IMR-90 (cell line): ENCODE results near the gene ADGRD2. TPM values are rescaled to one million over a fixed set of nuclear protein-coding genes. Genes with fewer than 3 reads are reported as not detected.

ENCODE experiments used
- ATAC-seq: fragments of 200-7000 bp; cut with Tn5 transposase; 2 replicates; pipeline ENCODE4 v1.9.1; 2020; ENCODE audit warnings: low read depth, mild to moderate bottlenecking, moderate library complexity
- BruUV-seq: library from RNA; stranded (reverse); fragments of 400-500 nt; replicated peaks from 2 replicates; lab custom pipeline; 2021; lab: Mats Ljungman, UMichigan
- CTCF ChIA-PET: fragments of 300-600 bp; formaldehyde crosslinking; extraction: SDS; loops from one replicate; lab custom pipeline; 2021; ENCODE audit warnings: antibody characterized with exemption; lab: Yijun Ruan, JAX
- POLR2A ChIA-PET: fragments of 300-600 bp; sonication (Branson Sonifier 250); formaldehyde crosslinking; loops from one replicate; lab custom pipeline; 2022; ENCODE audit warnings: antibody characterized with exemption; ENCODE audit not compliant: unreplicated experiment; lab: Charles Lee
- DNase-seq: peaks from one replicate; pipeline ENCODE4 v3.0.0; 2013
- H2AFZ ChIP-seq: replicated peaks from 2 replicates; pipeline ENCODE3; 2013; ENCODE audit warnings: low read length, mild to moderate bottlenecking; ENCODE audit not compliant: poor library complexity
- H2AK5ac ChIP-seq: 2 replicates; pipeline ENCODE4 v1.6.1; 2013; ENCODE audit warnings: low read depth, low read length, inconsistent platforms
- H2AK9ac ChIP-seq: replicated peaks from 2 replicates; pipeline ENCODE3; 2013; ENCODE audit warnings: mild to moderate bottlenecking, low read depth, low read length, moderate library complexity; ENCODE audit not compliant: poor library complexity
- H2BK120ac ChIP-seq: 2 replicates; pipeline ENCODE4 v1.6.1; 2013; ENCODE audit warnings: low read depth, low read length, inconsistent platforms
- H2BK15ac ChIP-seq: 3 replicates; pipeline ENCODE4 v1.6.1; 2013; ENCODE audit warnings: low read depth, low read length, inconsistent platforms
- H2BK20ac ChIP-seq: 2 replicates; pipeline ENCODE4 v1.6.1; 2013; ENCODE audit warnings: low read depth, mild to moderate bottlenecking, inconsistent platforms, low read length, moderate library complexity
- H2BK5ac ChIP-seq: 2 replicates; pipeline ENCODE4 v1.6.1; 2013; ENCODE audit warnings: mild to moderate bottlenecking, low read depth, low read length, inconsistent platforms; ENCODE audit not compliant: poor library complexity, severe bottlenecking
- H3K14ac ChIP-seq: replicated peaks from 2 replicates; pipeline ENCODE4 v1.6.1; 2013; ENCODE audit warnings: low read depth, low read length, inconsistent platforms
- H3K18ac ChIP-seq: 2 replicates; pipeline ENCODE4 v1.6.1; 2013; ENCODE audit warnings: low read depth, low read length, control low read depth
- H3K23ac ChIP-seq: 2 replicates; pipeline ENCODE4 v1.6.1; 2013; ENCODE audit warnings: low read depth, low read length, inconsistent platforms
- H3K27ac ChIP-seq: 2 replicates; pipeline ENCODE4 v1.5.1; 2013; ENCODE audit warnings: mild to moderate bottlenecking, control low read depth, low read length; ENCODE audit not compliant: insufficient read depth
- H3K27me3 ChIP-seq: 2 replicates; pipeline ENCODE4 v1.6.1; 2013; ENCODE audit warnings: low read length; ENCODE audit not compliant: control insufficient read depth, insufficient read depth
- H3K36me3 ChIP-seq: 2 replicates; pipeline ENCODE4 v1.6.1; 2013; ENCODE audit warnings: low read length, mixed read lengths; ENCODE audit not compliant: control insufficient read depth, insufficient read depth
- H3K4ac ChIP-seq: 2 replicates; pipeline ENCODE4 v1.6.1; 2013; ENCODE audit warnings: low read depth, low read length, inconsistent platforms
- H3K4me1 ChIP-seq: 2 replicates; pipeline ENCODE4 v1.6.1; 2013; ENCODE audit warnings: low read length, mixed read lengths; ENCODE audit not compliant: control insufficient read depth, insufficient read depth
- H3K4me2 ChIP-seq: 2 replicates; pipeline ENCODE4 v1.6.1; 2013; ENCODE audit warnings: low read depth, mild to moderate bottlenecking, control low read depth, low read length, moderate library complexity
- H3K4me3 ChIP-seq: 2 replicates; pipeline ENCODE4 v1.5.1; 2013; ENCODE audit warnings: low read depth, mild to moderate bottlenecking, control low read depth, low read length, moderate library complexity; ENCODE audit not compliant: insufficient read depth
- H3K56ac ChIP-seq: 2 replicates; pipeline ENCODE4 v1.6.1; 2013; ENCODE audit warnings: low read length, inconsistent platforms; ENCODE audit not compliant: insufficient read depth; ENCODE audit errors: extremely low read depth
- H3K79me1 ChIP-seq, 2 experiments: 2 replicates each; pipeline ENCODE4 v1.6.1; 2013; ENCODE audit warnings: low read length in 2 of 2, inconsistent platforms in 1 of 2, low read depth in 1 of 2
- H3K9ac ChIP-seq: 2 replicates; pipeline ENCODE4 v1.6.1; 2013; ENCODE audit warnings: low read depth, low read length, control low read depth
- H3K9me1 ChIP-seq: 2 replicates; pipeline ENCODE4 v1.6.1; 2013; ENCODE audit warnings: low read length, inconsistent platforms; ENCODE audit not compliant: insufficient read depth
- H3K9me3 ChIP-seq: 2 replicates; pipeline ENCODE4 v1.6.1; 2013; ENCODE audit warnings: low read length; ENCODE audit not compliant: control insufficient read depth, insufficient read depth
- H4K20me1 ChIP-seq: 2 replicates; pipeline ENCODE4 v1.6.1; 2013; ENCODE audit warnings: low read length, inconsistent platforms; ENCODE audit not compliant: insufficient read depth
- H4K5ac ChIP-seq: 2 replicates; pipeline ENCODE4 v1.6.1; 2013; ENCODE audit warnings: mild to moderate bottlenecking, low read depth, low read length, control low read depth
- H4K8ac ChIP-seq, 2 experiments: 2 replicates each; pipeline ENCODE4 v1.6.1; 2013; ENCODE audit warnings: low read depth in 2 of 2, low read length in 2 of 2, control low read depth in 1 of 2, inconsistent platforms in 1 of 2
- H4K91ac ChIP-seq: 2 replicates; pipeline ENCODE4 v1.6.1; 2013; ENCODE audit warnings: low read depth, low read length, inconsistent platforms; ENCODE audit not compliant: insufficient read depth
- BHLHE40 ChIP-seq: fragments of 150-350 bp; IDR thresholded peaks from 2 replicates; pipeline ENCODE4 v1.6.1; 2016; ENCODE audit warnings: mild to moderate bottlenecking, low read depth, low read length
- CEBPB ChIP-seq: IDR thresholded peaks from 2 replicates; pipeline ENCODE4 v1.6.1; 2012; ENCODE audit warnings: low read depth, low read length, improper control_type of control experiment
- CHD1 ChIP-seq: IDR thresholded peaks from 2 replicates; pipeline ENCODE4 v1.6.1; 2012; ENCODE audit warnings: low read depth, low read length, improper control_type of control experiment
- FOS ChIP-seq: fragments of 150-350 bp; IDR thresholded peaks from 2 replicates; pipeline ENCODE4 v1.6.1; 2016; ENCODE audit warnings: low read depth, low read length
- MAFK ChIP-seq: IDR thresholded peaks from 2 replicates; pipeline ENCODE4 v1.6.1; 2012; ENCODE audit warnings: low read depth, low read length, improper control_type of control experiment
- MAZ ChIP-seq: IDR thresholded peaks from 2 replicates; pipeline ENCODE4 v1.6.1; 2012; ENCODE audit warnings: low read depth, mild to moderate bottlenecking, low read length, improper control_type of control experiment, moderate library complexity, borderline replicate concordance
- MXI1 ChIP-seq: IDR thresholded peaks from 2 replicates; pipeline ENCODE4 v1.6.1; 2012; ENCODE audit warnings: low read depth, mild to moderate bottlenecking, low read length, moderate library complexity, borderline replicate concordance
- NFE2L2 ChIP-seq: fragments of 150-350 bp; IDR thresholded peaks from 2 replicates; pipeline ENCODE4 v1.6.1; 2016; ENCODE audit warnings: low read depth, mild to moderate bottlenecking, low read length
- POLR2A ChIP-seq: IDR thresholded peaks from 2 replicates; pipeline ENCODE4 v1.6.1; 2012; ENCODE audit warnings: mild to moderate bottlenecking, low read depth, low read length
- RAD21 ChIP-seq: IDR thresholded peaks from 2 replicates; pipeline ENCODE4 v1.6.1; 2012; ENCODE audit warnings: low read length, improper control_type of control experiment
- RCOR1 ChIP-seq: IDR thresholded peaks from 2 replicates; pipeline ENCODE4 v1.6.1; 2012; ENCODE audit warnings: mild to moderate bottlenecking, low read length, improper control_type of control experiment; ENCODE audit not compliant: insufficient replicate concordance
- RFX5 ChIP-seq: IDR thresholded peaks from 2 replicates; pipeline ENCODE4 v1.8.0; 2012; ENCODE audit warnings: low read depth, mild to moderate bottlenecking, low read length, moderate library complexity
- SMC3 ChIP-seq: fragments of 150-350 bp; IDR thresholded peaks from 2 replicates; pipeline ENCODE4 v1.6.1; 2016; ENCODE audit warnings: low read depth, mild to moderate bottlenecking, antibody characterized with exemption, low read length, moderate library complexity
- WGBS, 2 experiments: methylation state at CpG; one replicate each; pipeline versions ENCODE4 v1.1.5 to v1.1.7; 2013; ENCODE audit warnings: missing lambda C conversion rate in 2 of 2; ENCODE audit not compliant: insufficient read length in 1 of 2; ENCODE audit errors: extremely low coverage in 2 of 2; 5-methylcytosine and 5-hydroxymethylcytosine counted together
- dilution Hi-C: fragments of 300-500 bp; cut with HindIII; formaldehyde crosslinking; loops from one replicate; pipeline ENCODE4 v1.14.3; 2018; ENCODE audit warnings: low sequenced_read_pairs; ENCODE audit not compliant: unreplicated experiment
- in situ Hi-C: fragments of 300-500 bp; cut with MboI; formaldehyde crosslinking; loops from 3 replicates; pipeline ENCODE4 v1.14.3; 2019; ENCODE audit warnings: low sequenced_read_pairs, inconsistent platforms, mixed read lengths
- intact Hi-C: fragments of 100-400 bp; cut with micrococcal nuclease; formaldehyde crosslinking; loops from 2 replicates; pipeline ENCODE4 v1.10.0; 2022
- polyA plus RNA-seq, 3 experiments: library from polyadenylated mRNA; depleted of rRNA; stranded (reverse); fragments of >200 nt; gene quantifications; 2 replicates each; pipeline ENCODE4 v1.2.3, GENCODE V29; 2012; ENCODE audit warnings: low replicate concordance in 1 of 3
- total RNA-seq: library from RNA; depleted of rRNA; stranded (reverse); fragments of >200 nt; gene quantifications from 2 replicates; pipeline ENCODE4 v1.2.3, GENCODE V29; 2012
- TF ChIP-seq, protein P1 (sequence below): fragments of 150-350 bp; IDR thresholded peaks from 2 replicates; pipeline ENCODE4 v1.6.1; 2016; ENCODE audit warnings: low read depth, mild to moderate bottlenecking, low read length, moderate library complexity, borderline replicate concordance
- TF ChIP-seq, protein P2 (sequence below): fragments of 150-350 bp; IDR thresholded peaks from 2 replicates; pipeline ENCODE4 v1.6.1; 2017; ENCODE audit warnings: mild to moderate bottlenecking, antibody characterized with exemption, low read length, low read depth
- TF ChIP-seq, protein P3 (sequence below): conservative IDR thresholded peaks from 2 replicates; pipeline ENCODE4 v1.5.1; 2012; ENCODE audit warnings: mild to moderate bottlenecking, low read depth, low read length, improper control_type of control experiment

ADGRD2 gene
- total and polyA plus RNA-seq, 2 of the 4 experiments (the other 2 are of a cell fraction) = not detected

DNA sequence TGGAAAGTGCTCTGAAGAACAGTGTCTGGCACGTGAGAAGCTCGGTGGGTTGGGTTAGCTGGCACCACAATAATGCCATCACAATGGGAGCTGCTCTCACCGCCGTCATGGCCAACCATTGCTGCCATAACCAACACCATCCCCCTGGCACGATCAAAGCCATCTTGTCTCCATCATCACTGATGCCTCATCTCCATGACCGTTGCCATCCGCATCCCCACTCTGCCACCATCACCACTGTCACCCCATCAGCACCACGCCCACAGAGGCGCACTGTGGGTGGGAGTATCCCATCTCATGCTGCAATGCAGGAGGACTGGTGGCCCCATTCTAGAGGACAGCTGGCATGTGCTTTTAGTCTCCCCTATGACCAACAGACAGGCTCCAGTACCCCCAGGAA lies 33.2 kb downstream of the ADGRD2 start:
- Histone ChIP-seq H3K9me1 (0 out of 2 replicates have a peak, but pooled peaks cover 3% of the 10 kb centered on the region), H2AK9ac (no peak overlapping the region), H2AK5ac (no peak overlapping the region), H3K4me2 (no peak overlapping the region), H3K4ac (no peak overlapping the region), H3K56ac (no peak overlapping the region), H3K14ac (no peak overlapping the region), H3K79me1 (no peaks in the 10 kb centered on the region), H2BK120ac (no peak overlapping the region), H2AFZ (no peak overlapping the region), H2BK15ac (no peak overlapping the region), H3K9ac (no peak overlapping the region), H3K9me3 (no peaks in the 10 kb centered on the region), H3K36me3 (no peaks in the 10 kb centered on the region), H3K27ac (no peak overlapping the region), H4K8ac (no peak overlapping the region), H3K18ac (no peak overlapping the region), H4K20me1 (no peaks in the 10 kb centered on the region), H3K23ac (no peak overlapping the region), H2BK20ac (no peak overlapping the region), H3K4me3 (no peak overlapping the region), H3K4me1 (no peaks in the 10 kb centered on the region), H4K91ac (no peak overlapping the region), H2BK5ac (no peak overlapping the region), H3K27me3 (peaks cover 77% of the 10 kb centered on the region), H4K5ac (no peak overlapping the region)
- BruUV-seq = no TSS peak
- TF ChIP-seq MXI1 = no peak
- TF ChIP-seq POLR2A = no peak
- TF ChIP-seq BHLHE40 = no peak
- no peak for TF ChIP-seq NFE2L2
- TF ChIP-seq MAZ = no peak
- no peak for TF ChIP-seq CHD1
- no peak for TF ChIP-seq CEBPB
- TF ChIP-seq RCOR1 = no peak
- TF ChIP-seq, protein P1, sequence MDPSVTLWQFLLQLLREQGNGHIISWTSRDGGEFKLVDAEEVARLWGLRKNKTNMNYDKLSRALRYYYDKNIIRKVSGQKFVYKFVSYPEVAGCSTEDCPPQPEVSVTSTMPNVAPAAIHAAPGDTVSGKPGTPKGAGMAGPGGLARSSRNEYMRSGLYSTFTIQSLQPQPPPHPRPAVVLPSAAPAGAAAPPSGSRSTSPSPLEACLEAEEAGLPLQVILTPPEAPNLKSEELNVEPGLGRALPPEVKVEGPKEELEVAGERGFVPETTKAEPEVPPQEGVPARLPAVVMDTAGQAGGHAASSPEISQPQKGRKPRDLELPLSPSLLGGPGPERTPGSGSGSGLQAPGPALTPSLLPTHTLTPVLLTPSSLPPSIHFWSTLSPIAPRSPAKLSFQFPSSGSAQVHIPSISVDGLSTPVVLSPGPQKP = no peak
- TF ChIP-seq SMC3 = no peak
- TF ChIP-seq RAD21 = no peak
- TF ChIP-seq MAFK = no peak
- TF ChIP-seq RFX5 = no peak
- TF ChIP-seq, protein P2, sequence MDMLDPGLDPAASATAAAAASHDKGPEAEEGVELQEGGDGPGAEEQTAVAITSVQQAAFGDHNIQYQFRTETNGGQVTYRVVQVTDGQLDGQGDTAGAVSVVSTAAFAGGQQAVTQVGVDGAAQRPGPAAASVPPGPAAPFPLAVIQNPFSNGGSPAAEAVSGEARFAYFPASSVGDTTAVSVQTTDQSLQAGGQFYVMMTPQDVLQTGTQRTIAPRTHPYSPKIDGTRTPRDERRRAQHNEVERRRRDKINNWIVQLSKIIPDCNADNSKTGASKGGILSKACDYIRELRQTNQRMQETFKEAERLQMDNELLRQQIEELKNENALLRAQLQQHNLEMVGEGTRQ = no peak
- TF ChIP-seq, protein P3, sequence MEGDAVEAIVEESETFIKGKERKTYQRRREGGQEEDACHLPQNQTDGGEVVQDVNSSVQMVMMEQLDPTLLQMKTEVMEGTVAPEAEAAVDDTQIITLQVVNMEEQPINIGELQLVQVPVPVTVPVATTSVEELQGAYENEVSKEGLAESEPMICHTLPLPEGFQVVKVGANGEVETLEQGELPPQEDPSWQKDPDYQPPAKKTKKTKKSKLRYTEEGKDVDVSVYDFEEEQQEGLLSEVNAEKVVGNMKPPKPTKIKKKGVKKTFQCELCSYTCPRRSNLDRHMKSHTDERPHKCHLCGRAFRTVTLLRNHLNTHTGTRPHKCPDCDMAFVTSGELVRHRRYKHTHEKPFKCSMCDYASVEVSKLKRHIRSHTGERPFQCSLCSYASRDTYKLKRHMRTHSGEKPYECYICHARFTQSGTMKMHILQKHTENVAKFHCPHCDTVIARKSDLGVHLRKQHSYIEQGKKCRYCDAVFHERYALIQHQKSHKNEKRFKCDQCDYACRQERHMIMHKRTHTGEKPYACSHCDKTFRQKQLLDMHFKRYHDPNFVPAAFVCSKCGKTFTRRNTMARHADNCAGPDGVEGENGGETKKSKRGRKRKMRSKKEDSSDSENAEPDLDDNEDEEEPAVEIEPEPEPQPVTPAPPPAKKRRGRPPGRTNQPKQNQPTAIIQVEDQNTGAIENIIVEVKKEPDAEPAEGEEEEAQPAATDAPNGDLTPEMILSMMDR = no peak
- no peak for TF ChIP-seq FOS
- intact Hi-C loops = no loop called here
- WGBS, 2 experiments = no CpG with 5 or more reads among the region's 9 CpGs
- in situ Hi-C loops = no loop called here
- dilution Hi-C loops = no loop called here
- DNase-seq = no peak
- CTCF ChIA-PET = no interaction called here
- POLR2A ChIA-PET = no interaction called here
- ATAC-seq = no peak
